Parietal lobe (tissue), 2 donors: ENCODE data around the gene TLX3. TPM values are rescaled to one million over a fixed set of nuclear protein-coding genes. Genes with fewer than 3 reads are reported as not detected.

Experiments
- small RNA-seq: library from RNA; depleted of rRNA; stranded (forward); fragments of <200 nt; gene quantifications from one replicate; pipeline ENCODE3, GENCODE V24; 2014; ENCODE audit warnings: low replicate concordance
- total RNA-seq: library from RNA; depleted of rRNA; stranded (reverse); fragments of >200 nt; gene quantifications from one replicate; pipeline ENCODE4 v1.2.3, GENCODE V29; 2014

TLX3 gene
- total RNA-seq, result not detected

GRCh38 chr5:171308453-171309275 is at the start of gene TLX3:
Gene TLX3 (plus strand): TSS chr5:171309248. CDS start chr5:171309366, 118 bp downstream.

Small RNAs within 50 kb of the gene (small RNA-seq; reads per million reads assigned to genes)
- gene AC091980.1, result not detected
- not detected for gene RN7SL339P

Other genes starting within 250 kb of the TLX3 start
- gene NPM1, start 78.6 kb downstream of the TLX3 start, total RNA-seq, result 280 TPM
- 0.63 TPM for gene FGF18, start 110.4 kb downstream of the TLX3 start, total RNA-seq